Tibial nerve (tissue), 4 donors: ENCODE measurements around the gene LTV1. TPM values are rescaled to one million over a fixed set of nuclear protein-coding genes. Genes with fewer than 3 reads are reported as not detected.
"Not testable (repeated sequence)": the region's sequence is repeated elsewhere in the genome, so short reads cannot be mapped to it uniquely, and the experiment has no call there.

Source experiments
- DNase-seq, 2 donors: peaks; one replicate each; pipeline ENCODE4 v3.0.0-alpha.2; 2019; ENCODE audit warnings: low spot score in 2 of 2
- H3K27ac ChIP-seq, 4 donors: fragments of 200-600 bp; sonication (generic) in 3 of 4; one replicate each; pipeline ENCODE4 v1.5.1; 2017 to 2019; ENCODE audit warnings: mild to moderate bottlenecking in 1 of 4
- H3K27me3 ChIP-seq, 2 donors: fragments of 200-600 bp; sonication (generic) in 1 of 2; one replicate each; pipeline versions ENCODE4 v1.5.1 to v1.6.0; 2017 to 2019
- H3K36me3 ChIP-seq, 3 donors: fragments of 200-600 bp; sonication (generic); one replicate each; pipeline ENCODE4 v1.5.1; 2018 to 2019
- H3K4me1 ChIP-seq, 4 donors: fragments of 200-600 bp; sonication (generic) in 3 of 4; one replicate each; pipeline ENCODE4 v1.5.1; 2017 to 2019
- H3K4me3 ChIP-seq, 4 donors: fragments of 200-600 bp; sonication (generic) in 3 of 4; one replicate each; pipeline ENCODE4 v1.5.1; 2017 to 2019; ENCODE audit warnings: mild to moderate bottlenecking in 1 of 4, moderate library complexity in 1 of 4
- H3K9me3 ChIP-seq, 4 donors: fragments of 200-600 bp; sonication (generic) in 3 of 4; one replicate each; pipeline ENCODE4 v1.5.1; 2017 to 2019
- CTCF ChIP-seq, 5 experiments: fragments of 200-600 bp in 3 of 5; fragments of 450-650 bp in 2 of 5; sonication (generic) in 3 of 5; IDR thresholded peaks; one replicate each; pipeline ENCODE4 v1.5.1; 2016 to 2019; ENCODE audit warnings: antibody characterized with exemption in 5 of 5, mild to moderate bottlenecking in 3 of 5, moderate library complexity in 2 of 5
- EP300 ChIP-seq, 2 donors: sonication (generic); formaldehyde crosslinking; IDR thresholded peaks; one replicate each; pipeline ENCODE4 v1.6.1; 2017; ENCODE audit warnings: antibody characterized with exemption in 2 of 2, mild to moderate bottlenecking in 1 of 2
- POLR2A ChIP-seq, 2 donors: fragments of 450-650 bp; IDR thresholded peaks; one replicate each; pipeline ENCODE4 v1.6.1; 2017; ENCODE audit warnings: antibody characterized with exemption in 2 of 2, mild to moderate bottlenecking in 2 of 2, moderate library complexity in 2 of 2
- WGBS, 2 donors: methylation state at CpG; one replicate each; pipeline ENCODE4 v1.1.5; 2018; 5-methylcytosine and 5-hydroxymethylcytosine counted together
- total RNA-seq, 4 donors: library from RNA; depleted of rRNA; stranded (reverse); fragments of >200 nt; gene quantifications; one replicate each; pipeline ENCODE4 v1.1.0, GENCODE V29; 2016

LTV1 gene
- total RNA-seq, 4 donors from 2014 or later: 16.4 to 33.0 (median 22.8) TPM

- H3K36me3 ChIP-seq: peaks cover 0 to 56% (median 16%) of the 10 kb centered on the region in 3 donors
- no peak overlapping the region for H3K4me3 ChIP-seq
- no peaks in the 10 kb centered on the region for H3K9me3 ChIP-seq
- no peaks in the 10 kb centered on the region for H3K27me3 ChIP-seq
- H3K4me1 ChIP-seq: peaks cover 0 to 25% (median 17%) of the 10 kb centered on the region in 4 donors
- WGBS, 2 donors: 87 to 89% methylated on average over 5 of the region's 5 CpGs
- TF ChIP-seq CTCF (IDR thresholded peaks at IDR 0.05) (no peak), EP300 (IDR thresholded peaks at IDR 0.05) (no peak), POLR2A (IDR thresholded peaks at IDR 0.05) (no peak)
- no peak overlapping the region for H3K27ac ChIP-seq
- no peak for DNase-seq
Observed at GRCh38 chr6:143845033-143845432, 1.9 kb downstream of the LTV1 start.

GRCh38 chr6:143851706-143852105 is 8.6 kb downstream of the LTV1 start:
- H3K27me3 ChIP-seq, DNase-seq, H3K4me1 ChIP-seq, H3K4me3 ChIP-seq, H3K27ac ChIP-seq: not testable (repeated sequence)
- WGBS, 2 donors: 97 to 98% methylated on average over 3 of the region's 3 CpGs
- Histone ChIP-seq H3K36me3 (peaks cover 2 to 100% (median 33%) of the 10 kb centered on the region in 3 donors), H3K9me3 (peaks cover 0 to 35% (median 4%) of the 10 kb centered on the region in 4 donors)

GRCh38 chr6:143855057-143855456 is 11.9 kb downstream of the LTV1 start:
- not testable (repeated sequence) for H3K4me1 ChIP-seq, H3K4me3 ChIP-seq, H3K27ac ChIP-seq, DNase-seq, H3K27me3 ChIP-seq
- peaks cover 2 to 100% (median 45%) of the 10 kb centered on the region in 3 donors for H3K36me3 ChIP-seq
- 95 to 100% methylated on average over 1 of the region's 1 CpG for WGBS, 2 donors
- H3K9me3 ChIP-seq: peaks cover 0 to 39% (median 4%) of the 10 kb centered on the region in 4 donors

- H3K4me1 ChIP-seq, H3K27ac ChIP-seq, DNase-seq, H3K4me3 ChIP-seq, H3K27me3 ChIP-seq: not testable (repeated sequence)
- Histone ChIP-seq H3K36me3 (peaks cover 2 to 100% (median 42%) of the 10 kb centered on the region in 3 donors), H3K9me3 (peaks cover 0 to 39% (median 4%) of the 10 kb centered on the region in 4 donors)
- 96 to 97% methylated on average over 6 of the region's 6 CpGs for WGBS, 2 donors
Observed at GRCh38 chr6:143856762-143857161, 13.6 kb downstream of the LTV1 start.

GRCh38 chr6:143857651-143858050 is 14.5 kb downstream of the LTV1 start:
- TF ChIP-seq EP300 (IDR thresholded peaks at IDR 0.05): no peak
- no peak for TF ChIP-seq CTCF (IDR thresholded peaks at IDR 0.05)
- no peak for TF ChIP-seq POLR2A (IDR thresholded peaks at IDR 0.05)
- Histone ChIP-seq H3K36me3 (peaks cover 2 to 100% (median 42%) of the 10 kb centered on the region in 3 donors), H3K27me3 (no peaks in the 10 kb centered on the region), H3K27ac (no peak overlapping the region), H3K4me1 (no peaks in the 10 kb centered on the region), H3K4me3 (no peak overlapping the region), H3K9me3 (peaks cover 0 to 35% (median 4%) of the 10 kb centered on the region in 4 donors)
- WGBS, 2 donors: 93 to 96% methylated on average over 5 of the region's 5 CpGs
- DNase-seq: no peak

- Histone ChIP-seq H3K4me1 (no peaks in the 10 kb centered on the region), H3K4me3 (no peak overlapping the region), H3K9me3 (peaks cover 0 to 19% (median 4%) of the 10 kb centered on the region in 4 donors), H3K27me3 (no peaks in the 10 kb centered on the region), H3K36me3 (peaks cover 2 to 100% (median 35%) of the 10 kb centered on the region in 3 donors), H3K27ac (no peak overlapping the region)
- whole genome bisulfite sequencing, 2 donors: 84 to 93% methylated on average over 3 of the region's 3 CpGs
- TF ChIP-seq CTCF (IDR thresholded peaks at IDR 0.05): no peak
- TF ChIP-seq POLR2A (IDR thresholded peaks at IDR 0.05): no peak
- TF ChIP-seq EP300 (IDR thresholded peaks at IDR 0.05): no peak
- DNase-seq: no peak
Observed at GRCh38 chr6:143859891-143860660, 16.9 kb downstream of the LTV1 start.
